Measurements from ENCODE around the gene GBP7.
"Not testable (repeated sequence)": the region's sequence is repeated elsewhere in the genome, so short reads cannot be mapped to it uniquely, and the experiment has no call there.

The GBP7 gene

GRCh38 chr1:89170170-89171066 is 5.4 kb downstream of the GBP7 start:
- no peak for DNase-seq (ENCODE audit: low spot score)

- DNase-seq (ENCODE audit: low spot score): no peak
These were observed 6.6 kb downstream of the GBP7 start for GRCh38 chr1:89169166-89169565.

- DNase-seq (ENCODE audit: low spot score): no peak
These were observed 8.1 kb downstream of the GBP7 start for GRCh38 chr1:89167590-89168230.

GRCh38 chr1:89166705-89167104 is 9.1 kb downstream of the GBP7 start:
- no peak for DNase-seq (ENCODE audit: low spot score)

- DNase-seq (ENCODE audit: low spot score): no peak
These were observed 10.0 kb downstream of the GBP7 start for GRCh38 chr1:89165811-89166210.

GRCh38 chr1:89151047-89151446 is 24.8 kb downstream of the GBP7 start:
- no peak for DNase-seq (ENCODE audit: low spot score)

- DNase-seq (ENCODE audit: low spot score): no peak
These were observed 25.8 kb downstream of the GBP7 start for GRCh38 chr1:89149976-89150375.

GRCh38 chr1:89149229-89149628 is 26.6 kb downstream of the GBP7 start:
- DNase-seq (ENCODE audit: low spot score): no peak

- no peak for DNase-seq (ENCODE audit: low spot score)
These were observed 27.8 kb downstream of the GBP7 start for GRCh38 chr1:89147678-89148658.

GRCh38 chr1:89146721-89147120 is 29.1 kb downstream of the GBP7 start:
- DNase-seq (ENCODE audit: low spot score): no peak

GRCh38 chr1:89143484-89143883 is 32.3 kb downstream of the GBP7 start:
- DNase-seq (ENCODE audit: low spot score): no peak

- DNase-seq (ENCODE audit: low spot score): no peak
These were observed 33.6 kb downstream of the GBP7 start for GRCh38 chr1:89142160-89142559.

GRCh38 chr1:89133747-89134146 is 42.1 kb downstream of the GBP7 start:
- no peak for DNase-seq (ENCODE audit: low spot score)

- no peak for DNase-seq (ENCODE audit: low spot score)
These were observed 45.1 kb downstream of the GBP7 start for GRCh38 chr1:89130716-89131115.

- no peak for DNase-seq (ENCODE audit: low spot score)
These were observed 45.9 kb downstream of the GBP7 start for GRCh38 chr1:89129911-89130310.

- not testable (repeated sequence) for DNase-seq (ENCODE audit: low spot score)
These were observed 47.8 kb downstream of the GBP7 start for GRCh38 chr1:89128003-89128458.

GRCh38 chr1:89126602-89127565 is 48.9 kb downstream of the GBP7 start:
- DNase-seq (ENCODE audit: low spot score): not testable (repeated sequence)

GRCh38 chr1:89125913-89126580 is 49.8 kb downstream of the GBP7 start, which contains the start of gene GBP2:
TSS of gene GBP2 (minus strand) at chr1:89126114. CDS start at chr1:89121966, 4,148 bp downstream.
- peak; percentile 12 for DNase-seq (ENCODE audit: low spot score)

- no peak for DNase-seq (ENCODE audit: low spot score)
These were observed 50.4 kb downstream of the GBP7 start for GRCh38 chr1:89125240-89125912.

- DNase-seq (ENCODE audit: low spot score): no peak
These were observed 54.2 kb downstream of the GBP7 start for GRCh38 chr1:89121641-89122040.

Measured in putamen (tissue), 1 donor.